GM10248 (cell line): ENCODE measurements around the gene TOR1AIP1.
"Not testable (repeated sequence)": the region's sequence is repeated elsewhere in the genome, so short reads cannot be mapped to it uniquely, and the experiment has no call there.

Experiments
- CTCF ChIA-PET: fragments of 300-600 bp; sonication (Branson Sonifier 250); formaldehyde crosslinking; extraction: SDS; loops from one replicate; lab custom pipeline; 2021; ENCODE audit warnings: antibody characterized with exemption; lab: Yijun Ruan, JAX
- POLR2A ChIA-PET: fragments of 350-650 bp; sonication (Branson Sonifier 250); formaldehyde crosslinking; extraction: SDS; loops from one replicate; lab custom pipeline; 2020; ENCODE audit warnings: antibody characterized with exemption; lab: Yijun Ruan, JAX
- DNase-seq: peaks from one replicate; pipeline ENCODE4 v3.0.0; 2012; ENCODE audit errors: extremely low spot score
- TF ChIP-seq, protein P1 (sequence below): IDR thresholded peaks from 2 replicates; pipeline ENCODE4 v1.5.1; 2012; ENCODE audit warnings: mild to moderate bottlenecking, low read depth; ENCODE audit errors: extremely low read depth, missing control alignments, control extremely low read depth

TOR1AIP1 gene

GRCh38 chr1:179954493-179955286, 72.6 kb downstream of the TOR1AIP1 start, which contains the start of gene CEP350:
TSS of gene CEP350 (plus strand) at chr1:179954810. CDS start at chr1:179986182, 31,372 bp downstream.
- POLR2A ChIA-PET, result interaction anchor here (0.5 to 1.0 kb wide), 3 partner anchors 11 to 61 kb away, joined by 3 to 4 read pairs (median 3); no protein-coding TSS in a partner anchor
- CTCF ChIA-PET, result interaction anchor here (0.6 to 2.9 kb wide), 7 partner anchors 10 to 872 kb away, joined by 3 to 12 read pairs (median 4); no protein-coding TSS in a partner anchor
- TF ChIP-seq, protein P1, sequence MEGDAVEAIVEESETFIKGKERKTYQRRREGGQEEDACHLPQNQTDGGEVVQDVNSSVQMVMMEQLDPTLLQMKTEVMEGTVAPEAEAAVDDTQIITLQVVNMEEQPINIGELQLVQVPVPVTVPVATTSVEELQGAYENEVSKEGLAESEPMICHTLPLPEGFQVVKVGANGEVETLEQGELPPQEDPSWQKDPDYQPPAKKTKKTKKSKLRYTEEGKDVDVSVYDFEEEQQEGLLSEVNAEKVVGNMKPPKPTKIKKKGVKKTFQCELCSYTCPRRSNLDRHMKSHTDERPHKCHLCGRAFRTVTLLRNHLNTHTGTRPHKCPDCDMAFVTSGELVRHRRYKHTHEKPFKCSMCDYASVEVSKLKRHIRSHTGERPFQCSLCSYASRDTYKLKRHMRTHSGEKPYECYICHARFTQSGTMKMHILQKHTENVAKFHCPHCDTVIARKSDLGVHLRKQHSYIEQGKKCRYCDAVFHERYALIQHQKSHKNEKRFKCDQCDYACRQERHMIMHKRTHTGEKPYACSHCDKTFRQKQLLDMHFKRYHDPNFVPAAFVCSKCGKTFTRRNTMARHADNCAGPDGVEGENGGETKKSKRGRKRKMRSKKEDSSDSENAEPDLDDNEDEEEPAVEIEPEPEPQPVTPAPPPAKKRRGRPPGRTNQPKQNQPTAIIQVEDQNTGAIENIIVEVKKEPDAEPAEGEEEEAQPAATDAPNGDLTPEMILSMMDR, result no peak
- DNase-seq, result peak; percentile 90

DNA sequence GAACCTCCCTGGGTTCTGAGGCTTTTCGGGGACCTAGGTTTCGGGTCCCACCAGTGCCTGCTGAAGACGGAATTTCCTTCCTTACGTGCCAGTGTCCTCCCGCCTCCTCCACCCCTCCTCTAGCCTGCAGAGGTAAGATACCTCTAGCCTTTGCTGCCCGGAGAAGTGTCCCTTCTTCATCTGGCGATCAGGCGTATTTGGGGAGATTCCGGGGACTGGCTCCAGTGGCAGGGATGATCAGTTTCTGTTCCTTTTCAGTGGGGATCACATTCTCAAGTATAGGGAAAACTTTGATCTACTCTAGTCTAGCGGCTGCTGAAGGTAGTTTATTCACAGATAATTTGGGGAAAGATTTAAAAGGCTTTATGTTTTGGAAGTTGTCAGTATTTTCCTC, 73.2 kb downstream of the TOR1AIP1 start:
- TF ChIP-seq, protein P1, result no peak
- ChIA-PET CTCF (no interaction called here), POLR2A (no interaction called here)
- no peak for DNase-seq

DNA sequence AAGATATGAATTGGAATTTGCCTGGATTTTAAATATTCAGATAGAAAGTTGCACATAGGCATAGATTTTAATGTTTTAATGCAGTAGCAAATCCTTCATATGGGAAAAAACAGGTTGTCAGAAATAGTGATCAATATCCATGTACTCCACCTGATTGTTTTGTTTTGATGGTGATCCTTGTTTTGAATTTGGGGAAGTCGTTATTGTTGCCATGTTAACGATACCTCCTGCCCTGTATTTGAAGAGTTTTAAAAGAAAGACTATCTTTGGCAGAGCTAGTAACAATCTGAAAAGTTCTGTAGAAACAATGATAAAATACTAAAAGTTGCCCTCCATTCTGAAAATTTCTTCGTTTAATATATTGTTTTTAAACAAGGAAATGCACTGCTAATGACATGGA, 73.6 kb downstream of the TOR1AIP1 start:
- no peak for DNase-seq
- POLR2A ChIA-PET, result no interaction called here

GRCh38 chr1:179958359-179958758, 76.3 kb downstream of the TOR1AIP1 start:
- TF ChIP-seq, protein P1, result no peak
- ChIA-PET POLR2A (no interaction called here), CTCF (no interaction called here)
- no peak for DNase-seq

More for the DNA sequence above, 73.6 kb downstream of the TOR1AIP1 start:
- CTCF ChIA-PET, result no interaction called here
- TF ChIP-seq, protein P1, result no peak

DNA sequence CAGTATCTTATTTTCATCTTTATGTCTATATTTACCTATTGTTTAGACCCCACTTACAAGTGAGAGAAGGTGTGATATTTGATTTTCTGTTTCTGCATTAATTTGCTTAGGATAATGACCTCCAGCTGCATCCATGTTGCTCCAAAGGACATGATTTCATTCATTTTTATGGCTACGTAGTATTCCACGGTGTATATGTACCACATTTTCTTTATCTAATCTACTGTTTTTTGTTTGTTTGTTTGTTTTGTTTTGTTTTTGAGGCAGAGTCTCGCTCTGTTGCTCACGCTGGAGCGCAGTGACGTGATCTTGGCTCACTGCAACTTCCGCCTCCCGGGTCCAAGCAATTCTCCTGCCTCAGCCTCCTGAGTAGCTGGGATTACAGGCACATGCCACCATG, 80.1 kb downstream of the TOR1AIP1 start:
- DNase-seq, POLR2A ChIA-PET: not testable (repeated sequence)
- CTCF ChIA-PET, result interaction anchor here (1.5 kb wide), 1 partner anchor 26 kb away, joined by 4 read pairs; no protein-coding TSS in a partner anchor

- DNase-seq, result no peak
- TF ChIP-seq, protein P1, result no peak
- POLR2A ChIA-PET, result no interaction called here
- CTCF ChIA-PET, result interaction anchor here (0.8 to 3.3 kb wide), 6 partner anchors 9 to 81 kb away, joined by 3 to 15 read pairs (median 6); partner anchors contain the start of gene CEP350
Measured at GRCh38 chr1:179966551-179966950, 84.5 kb downstream of the TOR1AIP1 start.
